HG03139 (cell line): Measurements from ENCODE around the gene ADRB1.

Experiments used
- ATAC-seq: cut with Tn5 transposase; IDR thresholded peaks from one replicate; pipeline ENCODE4 v1.9.1; 2021; ENCODE audit not compliant: unreplicated experiment

ADRB1 gene

GRCh38 chr10:114053946-114054345, 10.3 kb downstream of the ADRB1 start:
- ATAC-seq, result no peak

- no peak for ATAC-seq
These were observed 14.2 kb downstream of the ADRB1 start for GRCh38 chr10:114057855-114058254.

- ATAC-seq, result no peak
These were observed 14.6 kb downstream of the ADRB1 start for GRCh38 chr10:114058297-114058696.

- no peak for ATAC-seq
These were observed 15.9 kb downstream of the ADRB1 start for GRCh38 chr10:114059561-114059960.

- no peak for ATAC-seq
These were observed 16.8 kb downstream of the ADRB1 start for GRCh38 chr10:114060456-114060855.

- no peak for ATAC-seq
These were observed 17.5 kb downstream of the ADRB1 start for GRCh38 chr10:114061148-114061547.

GRCh38 chr10:114061789-114062188, 18.1 kb downstream of the ADRB1 start:
- no peak for ATAC-seq

GRCh38 chr10:114064151-114065048, 20.7 kb downstream of the ADRB1 start:
- ATAC-seq, result no peak

GRCh38 chr10:114065049-114065435, 21.4 kb downstream of the ADRB1 start:
- no peak for ATAC-seq

- no peak for ATAC-seq
These were observed 24.5 kb downstream of the ADRB1 start for GRCh38 chr10:114068054-114068707.

- no peak for ATAC-seq
These were observed 27.0 kb downstream of the ADRB1 start for GRCh38 chr10:114070710-114071109.

- ATAC-seq, result no peak
These were observed 27.5 kb downstream of the ADRB1 start for GRCh38 chr10:114071178-114071577.

- ATAC-seq, result peak; percentile 65
These were observed 29.9 kb downstream of the ADRB1 start for GRCh38 chr10:114073395-114074186.

- no peak for ATAC-seq
These were observed 31.4 kb downstream of the ADRB1 start for GRCh38 chr10:114075093-114075492.

GRCh38 chr10:114077347-114077746, 33.7 kb downstream of the ADRB1 start:
- no peak for ATAC-seq

- no peak for ATAC-seq
These were observed 34.2 kb downstream of the ADRB1 start for GRCh38 chr10:114077815-114078219.

GRCh38 chr10:114078346-114078745, 34.7 kb downstream of the ADRB1 start:
- no peak for ATAC-seq

GRCh38 chr10:114079421-114079820, 35.8 kb downstream of the ADRB1 start:
- no peak for ATAC-seq

GRCh38 chr10:114081911-114082583, 38.4 kb downstream of the ADRB1 start:
- no peak for ATAC-seq

- ATAC-seq, result no peak
These were observed 39.4 kb downstream of the ADRB1 start for GRCh38 chr10:114083040-114083439.

GRCh38 chr10:114084215-114084614, 40.5 kb downstream of the ADRB1 start:
- no peak for ATAC-seq
